Liver (tissue), 2 donors: Measurements from ENCODE around the gene IGFALS.

Experiments
- CTCF ChIP-seq: fragments of 150-350 bp; IDR thresholded peaks from 2 replicates; pipeline ENCODE4 v1.5.1; 2017; ENCODE audit warnings: improper control_type of control experiment, low read depth, low read length; ENCODE audit not compliant: missing input control
- MAX ChIP-seq: IDR thresholded peaks from 2 replicates; pipeline ENCODE4 v1.6.1; 2016; ENCODE audit warnings: antibody characterized with exemption
- YY1 ChIP-seq: IDR thresholded peaks from 2 replicates; pipeline ENCODE4 v1.6.1; 2016; ENCODE audit warnings: antibody characterized with exemption, mild to moderate bottlenecking
- ZBTB33 ChIP-seq: IDR thresholded peaks from 2 replicates; pipeline ENCODE4 v1.6.1; 2016; ENCODE audit warnings: antibody characterized with exemption
- donor health status: healthy.

- no peak for TF ChIP-seq MAX
- no peak for TF ChIP-seq ZBTB33
- no peak for TF ChIP-seq YY1
- no peak for TF ChIP-seq CTCF
These were observed 15.9 kb downstream of the IGFALS start for GRCh38 chr16:1777375-1778199.
